AG10803 (cell line): ENCODE measurements around the gene CIB2.
A peak's percentile ranks its signal among the peaks of the same experiment; 100 is the strongest.

ENCODE experiments used
- DNase-seq: peaks from one replicate; pipeline ENCODE4 v3.0.0; 2010; ENCODE audit warnings: low read depth
- H3K4me3 ChIP-seq: 2 replicates; pipeline ENCODE4 v1.5.1; 2011; ENCODE audit warnings: mild to moderate bottlenecking, low read length, control low read depth
- CTCF ChIP-seq: conservative IDR thresholded peaks from 2 replicates; pipeline ENCODE4 v1.5.1; 2011; ENCODE audit warnings: mild to moderate bottlenecking, low read length, control low read depth, inconsistent platforms

Gene CIB2

GRCh38 chr15:78063970-78064385 lies 67.3 kb downstream of the CIB2 start:
- H3K4me3 ChIP-seq, result no peak overlapping the region
- no peak for TF ChIP-seq CTCF
- peak; percentile 79 for DNase-seq

GRCh38 chr15:78063217-78063616 lies 68.0 kb downstream of the CIB2 start:
- TF ChIP-seq CTCF, result no peak
- no peak for DNase-seq
- no peak overlapping the region for H3K4me3 ChIP-seq

- DNase-seq, result peak; percentile 54
- peak overlapping the region; percentile 37 for H3K4me3 ChIP-seq
- TF ChIP-seq CTCF, result no peak
Measured at GRCh38 chr15:78061963-78062427, 69.2 kb downstream of the CIB2 start.

GRCh38 chr15:78060232-78060631 lies 71.0 kb downstream of the CIB2 start:
- DNase-seq, result no peak
- no peak overlapping the region for H3K4me3 ChIP-seq
- no peak for TF ChIP-seq CTCF

- no peak overlapping the region for H3K4me3 ChIP-seq
- TF ChIP-seq CTCF, result no peak
- no peak for DNase-seq
Measured at GRCh38 chr15:78059110-78059839, 72.0 kb downstream of the CIB2 start.

- DNase-seq, result no peak
- no peak for TF ChIP-seq CTCF
- H3K4me3 ChIP-seq, result no peak overlapping the region
Measured at GRCh38 chr15:78058401-78058935, 72.8 kb downstream of the CIB2 start.

- H3K4me3 ChIP-seq, result no peak overlapping the region
- DNase-seq, result no peak
- no peak for TF ChIP-seq CTCF
Measured at GRCh38 chr15:78057803-78058202, 73.4 kb downstream of the CIB2 start.
